MCF 10A (cell line): ENCODE results near the gene ANO4. TPM values are rescaled to one million over a fixed set of nuclear protein-coding genes. Genes with fewer than 3 reads are reported as not detected.

ENCODE experiments used
- BruUV-seq: library from RNA; stranded (reverse); fragments of 400-500 nt; replicated peaks from 2 replicates; lab custom pipeline; 2021; lab: Mats Ljungman, UMichigan
- CTCF ChIA-PET: fragments of 300-600 bp; sonication (Branson Sonifier 250); formaldehyde crosslinking; extraction: SDS; loops from one replicate; lab custom pipeline; 2021; ENCODE audit warnings: antibody characterized with exemption, inconsistent platforms; lab: Yijun Ruan, JAX
- POLR2A ChIA-PET: fragments of 300-600, 350-650 bp; sonication (Branson Sonifier 250); formaldehyde crosslinking; extraction: SDS; loops from one replicate; lab custom pipeline; 2020; ENCODE audit warnings: antibody characterized with exemption, inconsistent platforms; lab: Yijun Ruan, JAX
- DNase-seq: peaks from one replicate; pipeline ENCODE4 v3.0.0-alpha.2; 2018; ENCODE audit not compliant: unreplicated experiment
- H3K27ac Mint-ChIP-seq: one replicate; pipeline ENCODE4 v1.8.0; 2022; ENCODE audit warnings: mild to moderate bottlenecking, low read depth, mixed read lengths; ENCODE audit not compliant: unreplicated experiment
- H3K27me3 Mint-ChIP-seq: one replicate; pipeline ENCODE4 v1.8.0; 2022; ENCODE audit warnings: mixed read lengths; ENCODE audit not compliant: insufficient read depth, unreplicated experiment
- H3K36me3 Mint-ChIP-seq: one replicate; pipeline ENCODE4 v1.8.0; 2022; ENCODE audit warnings: mild to moderate bottlenecking, moderate library complexity, mixed read lengths; ENCODE audit not compliant: insufficient read depth, unreplicated experiment
- H3K4me1 Mint-ChIP-seq: one replicate; pipeline ENCODE4 v1.8.0; 2022; ENCODE audit warnings: mixed read lengths; ENCODE audit not compliant: insufficient read depth, unreplicated experiment
- H3K4me3 Mint-ChIP-seq: one replicate; pipeline ENCODE4 v1.8.0; 2022; ENCODE audit warnings: mild to moderate bottlenecking, moderate library complexity, mixed read lengths; ENCODE audit not compliant: unreplicated experiment
- H3K9me3 Mint-ChIP-seq: one replicate; pipeline ENCODE4 v1.8.0; 2022; ENCODE audit warnings: mixed read lengths; ENCODE audit not compliant: unreplicated experiment
- intact Hi-C: fragments of 100-400 bp; cut with micrococcal nuclease; formaldehyde crosslinking; loops from 2 replicates; pipeline ENCODE4 v1.14.1; 2022
- total RNA-seq: library from RNA; stranded (reverse); gene quantifications from 2 replicates; pipeline ENCODE4 v1.2.3, GENCODE V29; 2022
- TF ChIP-seq, protein P1 (sequence below): fragments of 200-600 bp; IDR thresholded peaks from one replicate; pipeline ENCODE4 v1.8.0; 2022; ENCODE audit warnings: antibody characterized with exemption, mild to moderate bottlenecking; ENCODE audit not compliant: unreplicated experiment

Gene ANO4
- total RNA-seq, 1 experiment from 2014 or later, result 0.91 TPM

DNA sequence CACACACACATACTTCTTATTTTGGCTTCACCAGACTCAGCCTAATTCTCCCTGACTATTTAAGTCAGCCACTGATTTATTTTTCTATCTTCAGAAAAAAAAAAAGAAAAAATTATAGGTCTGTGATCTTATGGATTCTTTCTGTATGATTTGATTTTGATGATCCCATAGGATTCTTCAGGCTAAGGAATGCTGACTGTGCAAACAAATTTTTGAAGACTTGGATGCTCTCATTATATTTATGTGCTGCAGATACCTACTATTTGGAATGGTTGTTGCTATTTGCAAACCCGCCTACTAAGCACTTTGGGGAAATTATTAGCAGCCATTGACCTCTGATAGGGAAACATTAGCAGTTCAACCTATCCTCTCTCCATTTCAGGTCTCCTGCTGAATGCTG, 4.0 kb upstream of the ANO4 start:
- intact Hi-C loops, result no loop called here
- CTCF ChIA-PET, result no interaction called here

DNA sequence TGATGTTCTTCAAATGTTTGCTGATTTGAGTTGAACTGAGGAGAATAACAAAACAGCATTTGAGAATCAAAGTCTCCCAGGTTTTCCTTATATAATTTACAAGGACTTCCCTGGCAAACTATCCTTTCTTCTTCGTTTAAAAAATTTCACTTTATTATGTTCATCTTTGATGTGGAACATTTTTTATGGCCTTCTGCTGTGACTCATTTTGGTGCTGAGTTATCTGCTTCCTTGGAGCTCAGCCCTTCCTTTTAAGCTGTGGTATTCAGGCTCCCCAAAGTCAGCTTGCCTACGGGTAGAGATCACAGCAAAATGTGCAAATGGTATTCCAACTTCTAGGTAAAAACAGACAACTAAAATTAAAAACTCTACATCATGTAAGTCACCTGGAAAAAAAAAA, 1.4 kb upstream of the ANO4 start:
- intact Hi-C loops, result no loop called here
- Mint-ChIP-seq H3K4me3 (no peak overlapping the region), H3K9me3 (peaks cover 6% of the 10 kb centered on the region), H3K4me1 (peaks cover 5% of the 10 kb centered on the region), H3K36me3 (peaks cover under 1% of the 10 kb centered on the region), H3K27me3 (peaks cover 12% of the 10 kb centered on the region), H3K27ac (no peak overlapping the region)
- CTCF ChIA-PET, result no interaction called here
- DNase-seq, result peak; percentile 8
- no TSS peak for BruUV-seq
- TF ChIP-seq, protein P1, sequence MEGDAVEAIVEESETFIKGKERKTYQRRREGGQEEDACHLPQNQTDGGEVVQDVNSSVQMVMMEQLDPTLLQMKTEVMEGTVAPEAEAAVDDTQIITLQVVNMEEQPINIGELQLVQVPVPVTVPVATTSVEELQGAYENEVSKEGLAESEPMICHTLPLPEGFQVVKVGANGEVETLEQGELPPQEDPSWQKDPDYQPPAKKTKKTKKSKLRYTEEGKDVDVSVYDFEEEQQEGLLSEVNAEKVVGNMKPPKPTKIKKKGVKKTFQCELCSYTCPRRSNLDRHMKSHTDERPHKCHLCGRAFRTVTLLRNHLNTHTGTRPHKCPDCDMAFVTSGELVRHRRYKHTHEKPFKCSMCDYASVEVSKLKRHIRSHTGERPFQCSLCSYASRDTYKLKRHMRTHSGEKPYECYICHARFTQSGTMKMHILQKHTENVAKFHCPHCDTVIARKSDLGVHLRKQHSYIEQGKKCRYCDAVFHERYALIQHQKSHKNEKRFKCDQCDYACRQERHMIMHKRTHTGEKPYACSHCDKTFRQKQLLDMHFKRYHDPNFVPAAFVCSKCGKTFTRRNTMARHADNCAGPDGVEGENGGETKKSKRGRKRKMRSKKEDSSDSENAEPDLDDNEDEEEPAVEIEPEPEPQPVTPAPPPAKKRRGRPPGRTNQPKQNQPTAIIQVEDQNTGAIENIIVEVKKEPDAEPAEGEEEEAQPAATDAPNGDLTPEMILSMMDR, result no peak
- POLR2A ChIA-PET, result no interaction called here

More for the DNA sequence above, 4.0 kb upstream of the ANO4 start:
- Mint-ChIP-seq H3K36me3 (no peaks in the 10 kb centered on the region), H3K27me3 (peaks cover 11% of the 10 kb centered on the region), H3K27ac (no peak overlapping the region), H3K9me3 (peaks cover 6% of the 10 kb centered on the region), H3K4me3 (no peak overlapping the region), H3K4me1 (peaks cover 5% of the 10 kb centered on the region)
- no TSS peak for BruUV-seq
- DNase-seq, result no peak
- POLR2A ChIA-PET, result no interaction called here
- TF ChIP-seq, protein P1, result no peak

DNA sequence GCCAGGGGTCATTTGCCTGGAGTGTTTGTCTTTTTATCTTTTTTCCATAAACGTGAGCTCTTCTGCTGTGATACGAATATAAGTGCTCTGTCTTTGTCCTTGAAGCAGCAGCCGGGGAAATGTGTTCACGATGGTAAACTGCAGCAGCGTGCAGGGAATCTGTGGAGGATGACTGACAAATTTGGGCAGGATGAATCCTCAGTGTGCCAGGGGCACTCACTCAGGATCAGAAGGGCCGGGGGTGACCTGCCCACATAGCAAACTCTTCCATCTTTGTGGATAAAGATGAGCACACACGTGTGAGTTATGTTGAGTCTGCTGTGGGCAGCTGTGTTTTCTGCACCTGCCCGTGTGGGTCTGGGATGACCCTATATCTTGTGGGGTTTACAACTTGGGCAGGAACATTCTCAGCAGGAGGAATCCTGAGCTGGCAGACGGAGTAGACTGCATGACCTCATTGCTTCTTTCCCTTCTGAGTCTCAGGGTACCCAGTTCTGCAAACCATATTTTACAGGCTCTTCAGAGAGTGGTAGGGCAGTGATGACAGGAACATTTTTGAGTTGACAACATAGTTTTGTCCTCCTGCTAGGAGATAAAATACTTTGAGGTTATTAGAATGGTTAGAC, 711 bp downstream of the ANO4 start:
- Mint-ChIP-seq H3K27ac (no peak overlapping the region), H3K4me3 (no peak overlapping the region), H3K36me3 (peaks cover 6% of the 10 kb centered on the region), H3K4me1 (peaks cover 5% of the 10 kb centered on the region), H3K9me3 (no peaks in the 10 kb centered on the region), H3K27me3 (peaks cover 12% of the 10 kb centered on the region)
- DNase-seq, result no peak
- intact Hi-C loops, result no loop called here
- ChIA-PET POLR2A (no interaction called here), CTCF (interaction anchor here (0.7 kb wide), 1 partner anchor 620 kb away, joined by 3 read pairs; no protein-coding TSS in a partner anchor)
- TF ChIP-seq, protein P1, result no peak
- BruUV-seq, result no TSS peak

DNA sequence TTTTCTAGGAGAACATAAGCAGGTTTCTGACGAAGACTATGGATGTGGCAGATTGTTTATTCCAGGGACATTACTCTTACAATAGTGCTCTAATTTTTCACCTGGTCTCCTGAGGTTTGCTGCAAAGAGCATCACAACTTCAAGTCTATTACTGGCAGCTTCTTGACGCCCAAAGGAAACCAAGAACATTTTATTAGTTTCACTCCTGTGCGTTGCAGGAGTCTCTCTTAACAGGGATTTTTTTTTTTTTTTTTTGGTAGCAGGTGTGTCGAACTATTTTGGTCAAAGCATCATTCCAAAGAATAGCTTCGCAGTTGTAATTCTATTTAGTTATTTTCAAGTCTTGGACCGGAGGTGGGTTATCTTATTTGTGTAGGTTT, 1.2 kb downstream of the ANO4 start:
- no peak overlapping the region for H3K4me3 Mint-ChIP-seq
- TF ChIP-seq, protein P1, result no peak
- H3K27ac Mint-ChIP-seq, result no peak overlapping the region
- H3K4me1 Mint-ChIP-seq, result peaks cover 5% of the 10 kb centered on the region
- intact Hi-C loops, result no loop called here
- ChIA-PET CTCF (interaction anchor here (0.6 to 0.7 kb wide), 2 partner anchors 56 to 619 kb away, joined by 3 read pairs; no protein-coding TSS in a partner anchor), POLR2A (no interaction called here)
- no TSS peak for BruUV-seq
- no peak for DNase-seq
- H3K27me3 Mint-ChIP-seq, result peaks cover 12% of the 10 kb centered on the region
- H3K9me3 Mint-ChIP-seq, result no peaks in the 10 kb centered on the region
- peaks cover 6% of the 10 kb centered on the region for H3K36me3 Mint-ChIP-seq
